HL-60 (cell line): ENCODE data around the gene NAB2.

Source experiments
- CTCF ChIP-seq: IDR thresholded peaks from one replicate; pipeline ENCODE4 v1.5.1; 2011; ENCODE audit warnings: low read length, control low read depth, inconsistent platforms; ENCODE audit not compliant: insufficient read depth
- GABPA ChIP-seq: IDR thresholded peaks from 2 replicates; pipeline ENCODE4 v1.6.1; 2012; ENCODE audit warnings: low read depth
- POLR2AphosphoS5 ChIP-seq: IDR thresholded peaks from 2 replicates; pipeline ENCODE4 v1.6.1; 2012; ENCODE audit warnings: low read depth
- TF ChIP-seq, protein P1 (sequence below): IDR thresholded peaks from 2 replicates; pipeline ENCODE4 v1.6.1; 2012; ENCODE audit warnings: low read depth; ENCODE audit not compliant: insufficient replicate concordance

- TF ChIP-seq CTCF (no peak), POLR2AphosphoS5 (no peak), GABPA (no peak)
- TF ChIP-seq, protein P1, sequence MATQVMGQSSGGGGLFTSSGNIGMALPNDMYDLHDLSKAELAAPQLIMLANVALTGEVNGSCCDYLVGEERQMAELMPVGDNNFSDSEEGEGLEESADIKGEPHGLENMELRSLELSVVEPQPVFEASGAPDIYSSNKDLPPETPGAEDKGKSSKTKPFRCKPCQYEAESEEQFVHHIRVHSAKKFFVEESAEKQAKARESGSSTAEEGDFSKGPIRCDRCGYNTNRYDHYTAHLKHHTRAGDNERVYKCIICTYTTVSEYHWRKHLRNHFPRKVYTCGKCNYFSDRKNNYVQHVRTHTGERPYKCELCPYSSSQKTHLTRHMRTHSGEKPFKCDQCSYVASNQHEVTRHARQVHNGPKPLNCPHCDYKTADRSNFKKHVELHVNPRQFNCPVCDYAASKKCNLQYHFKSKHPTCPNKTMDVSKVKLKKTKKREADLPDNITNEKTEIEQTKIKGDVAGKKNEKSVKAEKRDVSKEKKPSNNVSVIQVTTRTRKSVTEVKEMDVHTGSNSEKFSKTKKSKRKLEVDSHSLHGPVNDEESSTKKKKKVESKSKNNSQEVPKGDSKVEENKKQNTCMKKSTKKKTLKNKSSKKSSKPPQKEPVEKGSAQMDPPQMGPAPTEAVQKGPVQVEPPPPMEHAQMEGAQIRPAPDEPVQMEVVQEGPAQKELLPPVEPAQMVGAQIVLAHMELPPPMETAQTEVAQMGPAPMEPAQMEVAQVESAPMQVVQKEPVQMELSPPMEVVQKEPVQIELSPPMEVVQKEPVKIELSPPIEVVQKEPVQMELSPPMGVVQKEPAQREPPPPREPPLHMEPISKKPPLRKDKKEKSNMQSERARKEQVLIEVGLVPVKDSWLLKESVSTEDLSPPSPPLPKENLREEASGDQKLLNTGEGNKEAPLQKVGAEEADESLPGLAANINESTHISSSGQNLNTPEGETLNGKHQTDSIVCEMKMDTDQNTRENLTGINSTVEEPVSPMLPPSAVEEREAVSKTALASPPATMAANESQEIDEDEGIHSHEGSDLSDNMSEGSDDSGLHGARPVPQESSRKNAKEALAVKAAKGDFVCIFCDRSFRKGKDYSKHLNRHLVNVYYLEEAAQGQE: no peak
These were observed 40.3 kb upstream of the NAB2 start for GRCh38 chr12:57048423-57049118.
